COLO829 (cell line): ENCODE measurements around the gene ZMYND15.

ENCODE experiments used
- DNase-seq: peaks from one replicate; pipeline ENCODE4 v3.0.0; 2012; ENCODE audit warnings: low spot score

ZMYND15 gene

DNA sequence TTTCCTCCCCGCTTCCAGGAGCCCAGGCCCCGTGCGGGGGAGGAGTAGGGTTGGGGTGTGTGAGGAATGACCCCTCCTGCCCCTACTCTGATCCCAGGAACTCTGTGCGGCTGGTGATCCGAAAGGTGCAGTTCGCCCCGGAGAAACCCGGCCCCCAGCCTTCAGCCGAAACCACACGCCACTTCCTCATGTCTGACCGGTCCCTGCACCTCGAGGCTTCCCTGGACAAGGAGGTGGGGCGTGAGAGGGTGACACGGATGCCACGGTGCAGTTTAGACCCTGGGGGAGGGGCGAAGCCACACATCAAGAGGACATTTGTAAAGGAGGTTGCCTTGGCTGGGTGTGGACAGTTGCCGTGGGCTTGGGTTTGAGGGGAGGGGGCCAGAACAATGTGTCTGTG, 21.8 kb upstream of the ZMYND15 start:
- DNase-seq, result no peak

GRCh38 chr17:4718276-4718675, 21.4 kb upstream of the ZMYND15 start:
- no peak for DNase-seq

DNA sequence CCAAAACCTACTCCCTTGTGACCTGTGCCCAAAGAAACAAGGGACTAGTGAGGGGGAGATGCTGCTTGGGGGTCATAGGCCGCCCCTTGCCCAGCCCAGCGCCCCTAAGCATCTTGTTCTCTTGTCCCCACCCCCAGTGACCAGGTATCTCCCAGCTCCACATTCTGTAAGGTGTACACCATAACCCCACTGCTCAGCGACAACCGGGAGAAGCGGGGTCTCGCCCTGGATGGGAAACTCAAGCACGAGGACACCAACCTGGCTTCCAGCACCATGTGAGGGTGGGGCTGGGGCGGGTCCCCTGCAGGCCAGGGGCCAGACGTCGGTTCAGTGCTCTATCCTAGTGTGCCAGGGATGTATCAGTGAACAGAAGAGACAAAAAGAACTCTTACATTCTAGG, 20.5 kb upstream of the ZMYND15 start:
- no peak for DNase-seq

DNA sequence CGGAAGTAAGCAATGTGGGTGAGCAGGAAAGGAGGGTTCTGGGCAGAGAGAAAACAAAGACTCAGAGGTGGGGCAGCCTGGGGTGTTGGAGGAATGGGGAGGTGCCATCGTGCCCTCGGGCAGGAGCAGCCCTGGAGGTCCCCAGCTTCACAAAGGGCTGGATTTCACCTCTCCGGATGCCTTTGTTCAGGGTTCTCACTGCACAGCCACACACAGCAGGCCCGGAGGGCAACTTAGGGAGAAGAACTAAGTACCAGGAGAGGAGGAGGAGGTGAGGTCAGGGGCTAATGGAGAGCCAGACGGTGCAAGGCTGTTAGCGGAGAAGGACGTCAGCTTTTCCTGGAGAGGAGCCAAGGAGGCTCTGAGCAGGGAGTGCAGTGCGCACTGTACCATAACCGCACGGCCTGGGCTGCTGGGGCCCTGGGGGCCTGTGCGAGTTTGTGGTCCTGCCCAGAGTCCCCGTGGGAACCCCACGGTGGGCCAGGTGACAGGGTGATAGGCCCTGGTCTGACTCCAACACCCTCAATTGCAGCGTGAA, 19.9 kb upstream of the ZMYND15 start:
- DNase-seq, result no peak

DNA sequence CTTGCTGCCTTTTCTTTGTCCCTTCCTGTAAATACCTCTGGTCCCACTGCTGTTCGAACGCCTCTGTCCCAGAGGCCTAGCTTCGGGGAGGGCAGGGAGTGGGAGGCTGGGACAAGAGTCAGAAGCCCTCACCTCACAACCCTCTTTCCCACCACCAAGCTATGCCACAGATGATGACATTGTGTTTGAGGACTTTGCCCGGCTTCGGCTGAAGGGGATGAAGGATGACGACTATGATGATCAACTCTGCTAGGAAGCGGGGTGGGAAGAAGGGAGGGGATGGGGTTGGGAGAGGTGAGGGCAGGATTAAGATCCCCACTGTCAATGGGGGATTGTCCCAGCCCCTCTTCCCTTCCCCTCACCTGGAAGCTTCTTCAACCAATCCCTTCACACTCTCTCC, 18.8 kb upstream of the ZMYND15 start:
- DNase-seq, result no peak

DNA sequence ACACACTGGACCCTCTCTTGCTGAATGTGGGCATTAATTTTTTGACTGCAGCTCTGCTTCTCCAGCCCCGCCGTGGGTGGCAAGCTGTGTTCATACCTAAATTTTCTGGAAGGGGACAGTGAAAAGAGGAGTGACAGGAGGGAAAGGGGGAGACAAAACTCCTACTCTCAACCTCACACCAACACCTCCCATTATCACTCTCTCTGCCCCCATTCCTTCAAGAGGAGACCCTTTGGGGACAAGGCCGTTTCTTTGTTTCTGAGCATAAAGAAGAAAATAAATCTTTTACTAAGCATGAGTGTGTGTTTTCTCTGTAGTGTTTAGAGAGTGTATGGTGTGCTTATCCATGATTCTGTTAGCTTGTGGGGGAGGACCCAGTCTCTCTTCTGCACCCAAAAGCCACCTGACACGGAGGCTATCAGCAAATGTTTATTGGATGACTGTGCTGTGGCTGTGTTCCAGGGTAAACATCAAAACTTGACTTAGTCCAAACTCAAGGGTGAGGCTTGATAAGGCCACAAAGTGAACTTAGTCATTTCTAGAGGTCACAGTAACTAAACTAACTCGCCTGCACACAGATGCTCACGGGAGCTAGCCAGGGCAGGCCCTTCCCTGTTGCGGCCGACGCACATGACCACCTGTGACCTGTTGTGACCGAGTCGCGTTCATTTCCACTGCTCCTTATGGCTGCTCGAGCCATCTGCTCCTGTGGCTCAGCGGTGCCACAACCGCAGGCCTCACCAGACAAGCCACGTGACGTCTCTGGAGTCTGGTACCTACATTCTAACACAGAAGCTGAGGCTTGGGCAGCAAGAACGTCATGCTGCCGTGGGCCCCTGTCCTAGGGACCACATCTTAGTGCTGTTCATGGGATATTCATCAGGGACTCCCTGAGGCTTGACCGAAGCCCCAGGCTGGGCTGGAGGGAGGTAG, 18.2 kb upstream of the ZMYND15 start:
- DNase-seq, result no peak

DNA sequence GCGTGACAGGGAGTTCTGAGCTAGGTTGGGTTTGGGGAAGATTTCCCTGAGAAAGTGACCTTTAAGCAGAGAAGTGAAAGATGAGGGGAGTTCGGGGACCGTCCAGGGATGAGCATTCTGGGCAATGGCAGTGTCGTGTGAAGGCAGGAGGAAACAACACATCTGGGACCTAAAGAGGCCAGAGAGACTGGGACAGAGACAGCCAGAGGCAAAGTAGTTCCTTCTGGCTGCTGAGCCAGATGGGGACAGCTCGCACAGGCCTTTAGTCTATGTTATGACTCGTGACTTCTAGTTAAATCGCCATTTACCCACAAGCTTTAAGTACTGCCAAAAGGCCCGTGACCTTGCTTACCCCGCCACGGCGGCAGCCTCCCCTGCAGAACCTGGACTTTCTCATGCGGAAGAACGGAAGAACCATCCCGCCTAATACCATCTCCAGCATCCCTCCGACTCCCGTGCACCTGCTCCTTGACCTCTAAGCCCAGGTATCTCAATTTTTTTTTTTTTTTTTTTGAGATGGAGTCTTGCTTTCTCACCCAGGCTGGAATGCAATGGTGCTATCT, 16.9 kb upstream of the ZMYND15 start:
- DNase-seq, result no peak

DNA sequence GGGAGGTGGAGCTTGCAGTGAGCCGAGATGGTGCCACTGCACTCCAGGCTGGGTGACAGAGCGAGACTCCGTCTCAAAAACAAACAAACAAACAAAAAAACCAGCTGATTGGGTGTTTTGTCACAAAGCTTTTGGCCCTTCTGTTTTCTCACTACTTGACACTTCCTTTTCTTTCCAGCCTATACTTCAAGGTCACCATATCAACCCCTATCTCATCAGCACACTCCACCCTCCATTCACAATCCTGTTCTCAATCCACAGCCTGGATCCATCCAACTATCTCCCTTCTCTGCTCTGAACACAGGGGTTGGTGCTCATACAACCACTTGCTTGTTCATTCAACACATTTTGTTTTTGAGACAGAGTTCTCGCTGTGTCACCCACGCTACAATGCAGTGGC, 15.0 kb upstream of the ZMYND15 start:
- DNase-seq, result no peak

GRCh38 chr17:4725646-4726310, 13.9 kb upstream of the ZMYND15 start:
- DNase-seq, result no peak

DNA sequence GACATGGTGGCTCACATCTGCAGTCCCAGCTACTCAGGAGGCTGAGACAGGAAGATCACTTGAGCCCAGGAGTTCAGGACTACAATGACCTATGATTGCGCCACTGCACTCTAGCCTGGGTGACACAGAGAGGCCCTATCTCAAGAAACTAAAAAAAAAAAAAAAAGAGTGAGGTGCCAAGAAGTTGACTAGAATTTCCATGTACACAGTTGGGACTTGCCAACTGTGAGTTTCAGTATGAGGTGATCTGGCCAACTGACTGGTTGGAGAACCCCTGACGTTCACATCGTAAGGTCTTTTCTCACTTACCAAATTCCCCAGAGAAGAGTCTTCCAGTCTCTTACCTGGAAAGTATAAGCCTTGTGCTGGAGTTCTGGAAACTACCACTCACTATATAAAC, 11.5 kb upstream of the ZMYND15 start:
- DNase-seq, result no peak

- no peak for DNase-seq
Measured at GRCh38 chr17:4733073-4733531, 6.5 kb upstream of the ZMYND15 start.

GRCh38 chr17:4734857-4735475, 4.7 kb upstream of the ZMYND15 start:
- no peak for DNase-seq

DNA sequence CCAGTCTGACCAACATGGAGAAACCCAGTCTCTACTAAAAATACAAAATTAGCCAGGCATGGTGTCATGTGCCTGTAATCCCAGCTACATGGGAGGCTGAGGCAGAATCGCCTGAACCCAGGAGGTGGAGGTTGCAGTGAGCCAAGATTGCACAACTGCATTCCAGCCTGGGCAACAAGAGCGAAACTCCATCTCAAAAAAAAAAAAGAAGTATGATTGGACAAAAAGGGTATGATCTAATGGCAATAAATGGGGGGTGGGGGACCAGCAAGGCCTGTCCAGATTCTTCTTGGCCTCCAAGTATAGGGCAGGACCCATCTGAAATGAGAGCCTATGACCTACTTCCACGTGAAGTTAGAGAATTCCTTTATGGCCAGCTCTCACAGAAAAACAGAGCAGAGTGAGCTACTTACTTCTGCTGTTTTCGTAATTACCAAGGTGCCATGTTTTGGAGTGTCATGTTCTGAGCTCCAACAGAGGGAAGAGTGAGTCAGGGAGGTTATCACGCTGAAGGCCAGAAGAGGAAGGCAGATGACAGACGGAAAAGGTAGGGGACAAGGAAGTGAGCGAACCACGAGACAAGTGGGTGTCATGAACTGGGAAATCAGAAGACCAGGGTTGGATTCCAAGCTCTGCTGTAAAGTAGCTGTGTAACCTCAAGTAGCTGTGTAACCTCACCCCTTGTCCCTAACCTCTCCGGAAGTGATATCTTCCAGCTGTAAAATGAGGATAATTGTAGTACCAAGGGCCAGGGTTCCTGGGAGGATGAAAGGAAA, 3.6 kb upstream of the ZMYND15 start:
- no peak for DNase-seq

GRCh38 chr17:4738136-4739121, 1.2 kb upstream of the ZMYND15 start:
- no peak for DNase-seq

DNA sequence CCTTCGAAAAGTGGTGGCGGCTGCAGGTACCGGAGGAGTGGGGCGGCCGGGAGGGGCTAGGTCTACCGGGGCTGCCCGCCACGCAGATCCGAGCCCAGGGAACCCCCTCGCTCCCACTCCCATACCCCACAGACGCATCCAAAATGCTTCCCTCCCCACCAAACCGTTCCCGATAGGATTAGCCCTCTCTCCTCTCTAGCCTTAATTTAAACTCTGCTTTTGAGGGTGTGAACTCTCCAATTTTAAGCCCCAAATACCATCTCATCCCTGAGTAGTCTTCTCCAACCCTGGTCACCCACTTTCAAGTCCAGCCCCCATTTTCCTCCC, 355 bp downstream of the ZMYND15 start:
- DNase-seq, result no peak

GRCh38 chr17:4740584-4740983, 951 bp downstream of the ZMYND15 start:
- no peak for DNase-seq

DNA sequence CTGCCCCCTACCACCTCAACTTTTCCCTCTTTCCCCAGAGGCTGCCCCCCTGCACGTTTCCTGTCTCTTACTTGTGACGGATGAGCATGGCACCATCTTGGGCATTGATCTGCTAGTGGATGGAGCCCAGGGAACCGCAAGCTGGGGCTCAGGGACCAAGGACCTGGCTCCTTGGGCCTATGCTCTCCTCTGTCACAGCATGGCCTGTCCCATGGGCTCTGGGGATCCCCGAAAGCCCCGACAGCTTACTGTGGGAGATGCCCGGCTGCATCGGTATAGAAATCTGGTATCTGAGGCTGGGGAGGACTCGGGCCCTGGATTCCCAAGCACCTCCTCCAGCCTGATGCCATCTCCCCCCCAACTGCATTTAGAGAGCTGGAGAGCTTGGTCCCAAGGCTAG, 1.9 kb downstream of the ZMYND15 start:
- no peak for DNase-seq

- DNase-seq, result no peak
Measured at GRCh38 chr17:4742133-4742532, 2.5 kb downstream of the ZMYND15 start.

DNA sequence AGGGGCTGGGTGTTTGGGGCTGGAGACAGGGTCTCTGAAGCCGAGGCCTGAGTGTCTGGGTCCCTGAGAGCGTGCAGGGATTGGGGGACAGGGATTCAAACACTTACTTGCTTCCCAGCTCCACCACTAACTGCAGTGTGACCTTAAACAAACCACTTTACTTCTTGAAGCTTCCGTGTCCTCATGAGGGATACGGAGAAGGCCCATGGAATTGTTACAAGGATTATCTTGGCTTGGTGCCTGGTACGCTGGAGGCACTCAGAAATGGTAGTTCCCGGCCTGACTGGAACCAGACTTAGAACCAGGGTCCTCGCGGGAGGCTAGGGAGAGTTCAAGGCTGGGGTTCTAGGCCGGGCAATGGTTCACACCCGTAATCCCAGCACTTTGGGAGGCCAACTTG, 3.0 kb downstream of the ZMYND15 start:
- no peak for DNase-seq

DNA sequence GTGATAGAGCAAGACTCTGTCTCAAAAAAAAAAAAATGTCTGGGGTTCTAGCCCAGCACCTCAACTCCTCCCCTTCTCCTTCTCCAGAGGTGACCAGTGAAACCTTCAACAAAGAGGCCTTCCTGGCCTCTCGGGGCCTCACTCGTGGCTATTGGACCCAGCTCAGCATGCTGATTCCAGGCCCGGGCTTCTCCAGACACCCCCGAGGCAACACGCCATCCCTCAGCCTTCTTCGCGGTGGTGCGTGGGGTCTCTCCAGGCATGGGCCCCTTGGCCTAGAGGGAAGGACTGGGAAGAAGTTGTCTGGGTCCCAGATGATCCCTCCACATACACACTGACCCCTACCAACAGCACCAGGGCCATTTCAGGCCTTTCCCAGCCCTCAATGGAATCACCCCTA, 3.6 kb downstream of the ZMYND15 start:
- DNase-seq, result no peak

DNA sequence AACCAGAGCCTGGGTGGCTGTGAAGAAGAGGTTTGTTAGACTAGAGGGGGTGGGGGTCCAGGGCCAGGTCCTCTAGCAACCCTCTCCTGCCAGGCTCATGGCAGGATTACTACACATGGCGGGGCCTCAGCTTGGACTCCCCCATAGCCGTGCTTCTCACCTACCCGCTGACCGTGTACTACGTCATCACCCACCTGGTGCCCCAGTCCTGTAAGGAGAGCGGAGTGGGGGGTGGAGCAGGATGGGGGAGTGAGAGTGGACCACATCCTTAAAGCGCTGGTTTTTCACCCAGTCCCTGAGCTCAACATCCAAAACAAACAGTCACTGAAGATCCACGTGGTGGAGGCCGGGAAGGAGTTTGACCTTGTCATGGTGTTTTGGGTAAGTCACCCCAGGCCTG, 4.3 kb downstream of the ZMYND15 start:
- no peak for DNase-seq
